GM23248 (cell line): ENCODE data around the gene ATP2A3.

ENCODE experiments used
- EZH2 ChIP-seq: fragments of 200-600 bp; sonication (generic); IDR thresholded peaks from 2 replicates; pipeline ENCODE4 v1.6.1; 2018; ENCODE audit warnings: antibody characterized with exemption, mild to moderate bottlenecking; ENCODE audit not compliant: insufficient read depth, poor library complexity, severe bottlenecking
- EZH2phosphoT487 ChIP-seq: fragments of 200-600 bp; sonication (generic); IDR thresholded peaks from 2 replicates; pipeline ENCODE4 v1.6.1; 2018; ENCODE audit warnings: antibody characterized with exemption, moderate library complexity, mild to moderate bottlenecking, low read depth; ENCODE audit not compliant: insufficient read depth

DNA sequence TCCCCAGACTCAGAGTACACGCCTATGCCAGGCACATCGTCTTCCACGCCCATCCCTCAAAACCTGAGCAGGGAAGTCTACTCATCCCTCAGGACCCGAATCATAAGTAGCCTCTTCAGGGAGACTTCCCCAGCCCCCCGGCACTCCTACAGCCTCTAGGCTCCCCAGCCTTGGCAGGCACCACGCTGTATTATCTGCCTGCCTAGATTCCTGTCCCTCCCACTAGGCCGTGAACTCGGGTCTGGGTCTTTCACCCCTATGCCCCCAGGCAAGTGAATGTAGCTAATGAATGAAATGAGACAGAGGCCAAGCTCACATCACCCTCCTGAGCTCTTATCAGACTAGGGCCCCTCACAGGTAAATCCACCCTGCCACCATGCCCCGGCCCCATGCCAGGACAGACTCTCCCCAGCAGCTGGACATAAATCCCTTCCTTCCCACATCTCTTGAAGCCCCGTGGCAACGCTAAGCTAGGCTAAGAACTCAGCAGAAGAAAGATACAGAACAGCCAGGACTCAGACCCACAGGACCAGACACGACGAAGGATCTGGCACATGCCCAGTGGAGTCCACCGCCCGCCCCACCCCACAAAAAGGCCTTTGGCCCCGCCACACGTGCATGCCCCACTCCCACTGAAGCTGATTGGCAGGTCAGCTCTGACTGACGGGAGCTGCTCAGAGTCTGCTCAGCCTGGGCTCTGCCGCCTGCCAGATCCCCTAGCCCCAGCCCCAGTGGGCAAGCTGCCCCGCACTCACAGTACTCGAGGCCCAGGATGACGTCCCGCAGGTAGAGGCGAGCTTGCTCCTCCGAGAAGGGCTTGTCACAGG is 84.4 kb downstream of the ATP2A3 start:
- TF ChIP-seq EZH2phosphoT487 (no peak), EZH2 (no peak)
